Kidney (tissue), 14 donors: ENCODE results near the gene CHFR. TPM values are rescaled to one million over a fixed set of nuclear protein-coding genes. Genes with fewer than 3 reads are reported as not detected.
"Not testable (repeated sequence)": the region's sequence is repeated elsewhere in the genome, so short reads cannot be mapped to it uniquely, and the experiment has no call there.

Source experiments
- DNase-seq, 5 donors: peaks; one replicate each; pipeline ENCODE4 v3.0.0-alpha.2; 2013 to 2020
- FAIRE-seq: peaks from 2 replicates; lab custom pipeline; 2012; peaks lifted over from hg19 to GRCh38; lab: Jason Lieb, UNC
- H3K27ac ChIP-seq, 2 donors: one replicate each; pipeline ENCODE4 v1.7.0; 2013; ENCODE audit warnings: low read depth in 2 of 2, low read length in 2 of 2, inconsistent platforms in 1 of 2
- H3K27me3 ChIP-seq: one replicate; pipeline ENCODE4 v1.7.1; 2013; ENCODE audit warnings: low read length, inconsistent platforms; ENCODE audit not compliant: control insufficient read depth, insufficient read depth
- H3K36me3 ChIP-seq, 3 donors: one replicate each; pipeline versions ENCODE4 v1.7.0 to v1.7.1; 2013; ENCODE audit warnings: low read length in 3 of 3, control low read depth in 1 of 3, inconsistent platforms in 1 of 3; ENCODE audit not compliant: insufficient read depth in 3 of 3, control insufficient read depth in 2 of 3
- H3K4me1 ChIP-seq, 3 donors: one replicate each; pipeline versions ENCODE4 v1.7.0 to v1.7.1; 2013; ENCODE audit warnings: low read length in 3 of 3, inconsistent platforms in 1 of 3, low read depth in 1 of 3; ENCODE audit not compliant: control insufficient read depth in 2 of 3, insufficient read depth in 2 of 3
- H3K4me3 ChIP-seq, 3 donors: one replicate each; pipeline versions ENCODE4 v1.7.0 to v1.8.1; 2013; ENCODE audit warnings: low read length in 3 of 3, control low read depth in 1 of 3, inconsistent platforms in 1 of 3
- H3K9ac ChIP-seq, 3 donors: one replicate each; pipeline versions ENCODE4 v1.7.0 to v1.7.1; 2013; ENCODE audit warnings: low read length in 3 of 3, control low read depth in 1 of 3, inconsistent platforms in 1 of 3
- H3K9me3 ChIP-seq, 3 donors: one replicate each; pipeline versions ENCODE4 v1.7.0 to v1.7.1; 2013; ENCODE audit warnings: low read length in 3 of 3, control low read depth in 1 of 3, inconsistent platforms in 1 of 3; ENCODE audit not compliant: control insufficient read depth in 2 of 3, insufficient read depth in 1 of 3
- CTCF ChIP-seq: IDR thresholded peaks from 3 replicates; pipeline ENCODE4 v1.5.1; 2012; ENCODE audit warnings: mild to moderate bottlenecking, moderate library complexity, borderline replicate concordance; ENCODE audit not compliant: insufficient read depth; ENCODE audit errors: extremely low read depth
- intact Hi-C: fragments of 100-400 bp; cut with DNase I; formaldehyde crosslinking; loops from one replicate; pipeline ENCODE4 v1.11.1; 2022
- polyA plus RNA-seq: library from polyadenylated mRNA; stranded (reverse); fragments of 350-450 nt; fragmentation: Illumina TruSeq; extraction: RNeasy Lipid Tissue Mini Kit (QIAGEN cat#74804); gene quantifications from one replicate; pipeline ENCODE4 v1.2.3, GENCODE V29; 2014; ENCODE audit warnings: low read depth, low replicate concordance; ENCODE audit not compliant: insufficient read depth
- total RNA-seq: library from RNA; stranded (reverse); fragmentation: NEBNext Ultra II Directional; extraction: Animal tissue kit (Norgen Biotek cat#: 25700); gene quantifications from one replicate; pipeline ENCODE4 v1.2.1, GENCODE V29; 2021
- donor health status: control.
- donor health status: control.
- donor health status: control.
- donor health status: control.
- donor health status: control.
- donor health status: DM: yes; HTN: yes; CAD: no.
- donor health status: Normal renal cell carcinoma (clear cell type).

The CHFR gene
- total and polyA plus RNA-seq, 2 donors from 2014 or later = 8.3 to 37.3 TPM

- DNase-seq = no peak
- H3K4me1 ChIP-seq = no peaks in the 10 kb centered on the region
- H3K9me3 ChIP-seq = no peaks in the 10 kb centered on the region
- H3K4me3 ChIP-seq = no peak overlapping the region
- H3K9ac ChIP-seq = no peak overlapping the region
- FAIRE-seq = no peak
- peaks cover 0 to 48% (median 42%) of the 10 kb centered on the region in 3 donors for H3K36me3 ChIP-seq
- no peaks in the 10 kb centered on the region for H3K27me3 ChIP-seq
- intact Hi-C loops = no loop called here
- H3K27ac ChIP-seq = no peak overlapping the region
- no peak for TF ChIP-seq CTCF
These were observed 37.1 kb downstream of the CHFR start for GRCh38 chr12:132850291-132850690.

GRCh38 chr12:132848521-132848920, 38.9 kb downstream of the CHFR start:
- Histone ChIP-seq H3K9me3 (no peaks in the 10 kb centered on the region), H3K9ac (no peak overlapping the region), H3K27me3 (no peaks in the 10 kb centered on the region), H3K4me3 (no peak overlapping the region), H3K4me1 (no peaks in the 10 kb centered on the region), H3K27ac (no peak overlapping the region), H3K36me3 (peaks cover 0 to 42% (median 42%) of the 10 kb centered on the region in 3 donors)
- FAIRE-seq = no peak
- TF ChIP-seq CTCF = no peak
- intact Hi-C loops = no loop called here
- no peak for DNase-seq

- Histone ChIP-seq H3K4me1 (no peaks in the 10 kb centered on the region), H3K27me3 (no peaks in the 10 kb centered on the region), H3K4me3 (no peak overlapping the region), H3K36me3 (peaks cover 0 to 46% (median 40%) of the 10 kb centered on the region in 3 donors), H3K27ac (no peak overlapping the region), H3K9ac (no peak overlapping the region), H3K9me3 (no peaks in the 10 kb centered on the region)
- DNase-seq (no peak), FAIRE-seq (no peak)
- intact Hi-C loops = no loop called here
- no peak for TF ChIP-seq CTCF
These were observed 39.7 kb downstream of the CHFR start for GRCh38 chr12:132847363-132848356.

DNA sequence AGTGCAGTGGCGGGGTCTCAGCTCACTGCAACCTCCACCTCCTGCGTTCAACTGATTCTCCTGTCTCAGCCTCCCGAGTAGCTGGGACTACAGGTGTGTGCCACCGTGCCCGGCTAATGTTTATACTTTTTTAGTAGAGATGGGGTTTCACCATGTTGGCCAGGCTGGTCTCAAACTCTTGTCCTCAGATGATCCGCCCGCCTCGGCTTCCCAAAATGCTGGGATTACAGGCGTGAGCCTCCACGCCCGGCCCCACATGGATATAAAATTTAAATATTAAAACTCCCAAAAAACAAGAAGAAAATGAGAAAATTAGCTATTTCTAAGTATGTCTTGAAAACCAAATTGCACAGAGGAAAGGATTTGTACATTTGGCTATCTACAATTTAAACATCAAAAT, 42.7 kb downstream of the CHFR start:
- DNase-seq, H3K4me3 ChIP-seq, H3K27ac ChIP-seq, intact Hi-C loops, H3K4me1 ChIP-seq, H3K27me3 ChIP-seq, H3K9ac ChIP-seq, H3K9me3 ChIP-seq, FAIRE-seq: not testable (repeated sequence)
- H3K36me3 ChIP-seq = peaks cover 0 to 43% (median 38%) of the 10 kb centered on the region in 3 donors
